ENCODE data around the gene BUB3.

- TF ChIP-seq CTCF (IDR thresholded peaks at IDR 0.05 in 4 of 5, conservative IDR thresholded peaks at IDR 0.05 in 1 of 5) (no peak), POLR2A (IDR thresholded peaks at IDR 0.05) (no peak)
Measured at GRCh38 chr10:123147635-123148413, 6.4 kb upstream of the BUB3 start, which contains the start of gene HMX2.
